ENCODE data around the gene ARHGEF40.

GRCh38 chr14:21121122-21121521, 51.0 kb downstream of the ARHGEF40 start:
- TF ChIP-seq, protein P1, sequence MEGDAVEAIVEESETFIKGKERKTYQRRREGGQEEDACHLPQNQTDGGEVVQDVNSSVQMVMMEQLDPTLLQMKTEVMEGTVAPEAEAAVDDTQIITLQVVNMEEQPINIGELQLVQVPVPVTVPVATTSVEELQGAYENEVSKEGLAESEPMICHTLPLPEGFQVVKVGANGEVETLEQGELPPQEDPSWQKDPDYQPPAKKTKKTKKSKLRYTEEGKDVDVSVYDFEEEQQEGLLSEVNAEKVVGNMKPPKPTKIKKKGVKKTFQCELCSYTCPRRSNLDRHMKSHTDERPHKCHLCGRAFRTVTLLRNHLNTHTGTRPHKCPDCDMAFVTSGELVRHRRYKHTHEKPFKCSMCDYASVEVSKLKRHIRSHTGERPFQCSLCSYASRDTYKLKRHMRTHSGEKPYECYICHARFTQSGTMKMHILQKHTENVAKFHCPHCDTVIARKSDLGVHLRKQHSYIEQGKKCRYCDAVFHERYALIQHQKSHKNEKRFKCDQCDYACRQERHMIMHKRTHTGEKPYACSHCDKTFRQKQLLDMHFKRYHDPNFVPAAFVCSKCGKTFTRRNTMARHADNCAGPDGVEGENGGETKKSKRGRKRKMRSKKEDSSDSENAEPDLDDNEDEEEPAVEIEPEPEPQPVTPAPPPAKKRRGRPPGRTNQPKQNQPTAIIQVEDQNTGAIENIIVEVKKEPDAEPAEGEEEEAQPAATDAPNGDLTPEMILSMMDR (IDR thresholded peaks at IDR 0.05), result no peak
- TF ChIP-seq POLR2A (IDR thresholded peaks at IDR 0.05) (no peak), POLR2AphosphoS5 (IDR thresholded peaks at IDR 0.05) (no peak)
